MM.1S (cell line): ENCODE data around the gene SEMA3E.

Experiments
- DNase-seq: peaks from one replicate; pipeline ENCODE4 v3.0.0-alpha.2; 2015
- H2AFZ ChIP-seq: fragments of 300-600 bp; sonication (generic); 2 replicates; pipeline ENCODE4 v1.6.0; 2016; ENCODE audit warnings: antibody characterized with exemption, low read length
- H3F3A ChIP-seq: fragments of 300-600 bp; sonication (generic); 2 replicates; pipeline ENCODE4 v1.6.1; 2016; ENCODE audit warnings: mild to moderate bottlenecking, antibody characterized with exemption, low read length, moderate library complexity, mixed read lengths; ENCODE audit not compliant: insufficient read depth
- H3K27ac ChIP-seq: fragments of 300-600 bp; sonication (generic); 2 replicates; pipeline ENCODE4 v1.5.1; 2016; ENCODE audit warnings: mild to moderate bottlenecking, low read length
- H3K27me3 ChIP-seq: fragments of 300-600 bp; sonication (generic); replicated peaks from 2 replicates; pipeline ENCODE4 v1.6.0; 2016; ENCODE audit warnings: low read length; ENCODE audit not compliant: insufficient read depth
- H3K36me3 ChIP-seq: fragments of 300-600 bp; sonication (generic); replicated peaks from 2 replicates; pipeline ENCODE4 v1.6.1; 2016; ENCODE audit warnings: mild to moderate bottlenecking, low read length, mixed read lengths; ENCODE audit not compliant: insufficient read depth
- H3K4me1 ChIP-seq: fragments of 300-600 bp; sonication (generic); 2 replicates; pipeline ENCODE4 v1.6.1; 2016; ENCODE audit warnings: low read length, mixed read lengths
- H3K4me2 ChIP-seq: fragments of 300-600 bp; sonication (generic); 2 replicates; pipeline ENCODE4 v1.6.0; 2016; ENCODE audit warnings: low read depth, low read length
- H3K4me3 ChIP-seq: fragments of 300-600 bp; sonication (generic); 2 replicates; pipeline ENCODE4 v1.5.1; 2016; ENCODE audit warnings: low read length, mixed read lengths
- H3K79me2 ChIP-seq: fragments of 300-600 bp; sonication (generic); 2 replicates; pipeline ENCODE4 v1.6.1; 2016; ENCODE audit warnings: mixed run types, low read length, mixed read lengths
- H3K9ac ChIP-seq: fragments of 300-600 bp; sonication (generic); 2 replicates; pipeline ENCODE4 v1.6.1; 2016; ENCODE audit warnings: low read length, mixed read lengths
- H3K9me2 ChIP-seq: fragments of 300-600 bp; sonication (generic); replicated peaks from 2 replicates; pipeline ENCODE4 v1.6.1; 2016; ENCODE audit warnings: mild to moderate bottlenecking, low read length, mixed read lengths; ENCODE audit not compliant: insufficient read depth
- H3K9me3 ChIP-seq: fragments of 300-600 bp; sonication (generic); replicated peaks from 2 replicates; pipeline ENCODE4 v1.6.1; 2016; ENCODE audit warnings: mild to moderate bottlenecking, low read length, mixed read lengths; ENCODE audit not compliant: insufficient read depth
- H4K20me1 ChIP-seq: fragments of 300-600 bp; sonication (generic); 2 replicates; pipeline ENCODE4 v1.6.1; 2016; ENCODE audit warnings: mild to moderate bottlenecking, low read length, moderate library complexity, mixed read lengths; ENCODE audit not compliant: insufficient read depth
- EZH2 ChIP-seq: fragments of 300-600 bp; sonication (generic); optimal IDR thresholded peaks from 2 replicates; pipeline ENCODE3; 2017; ENCODE audit warnings: low read depth, mild to moderate bottlenecking, antibody characterized with exemption, low read length, mixed read lengths
- EZH2phosphoT487 ChIP-seq: fragments of 300-600 bp; sonication (generic); IDR thresholded peaks from 2 replicates; pipeline ENCODE4 v1.6.1; 2018; ENCODE audit warnings: antibody characterized with exemption, low read length
- TF ChIP-seq, protein P1 (sequence below): fragments of 300-600 bp; sonication (generic); IDR thresholded peaks from 2 replicates; pipeline ENCODE4 v1.5.1; 2016; ENCODE audit warnings: antibody characterized with exemption, low read length, mixed read lengths

Gene SEMA3E

DNA sequence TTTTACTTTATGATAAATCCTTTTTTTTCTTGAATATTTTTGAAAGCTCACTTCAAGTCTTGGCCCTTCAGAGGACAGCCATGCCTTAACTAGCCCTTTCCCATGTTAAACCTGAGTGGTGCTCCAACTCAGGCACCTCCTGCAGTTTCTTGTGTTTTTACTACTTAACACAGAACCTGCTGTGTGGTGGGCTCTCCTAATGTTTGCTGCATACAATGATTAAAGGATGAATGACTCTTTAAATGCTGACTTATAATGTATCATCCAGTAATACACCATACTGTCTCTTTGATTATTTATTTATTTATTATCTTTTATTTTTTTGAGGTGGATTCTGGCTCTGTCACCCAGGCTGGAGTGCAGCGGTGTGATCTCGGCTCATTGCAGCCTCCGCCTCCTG is 179.4 kb downstream of the SEMA3E start:
- DNase-seq: no peak
- Histone ChIP-seq H3K9ac (no peak overlapping the region), H3K27ac (no peak overlapping the region), H4K20me1 (no peaks in the 10 kb centered on the region), H3K36me3 (no peaks in the 10 kb centered on the region), H3K4me3 (no peak overlapping the region), H3K79me2 (no peaks in the 10 kb centered on the region), H3F3A (peaks cover 5% of the 10 kb centered on the region; the same call in 1 of the 2 replicates), H3K9me3 (no peaks in the 10 kb centered on the region), H3K4me2 (no peak overlapping the region), H3K4me1 (no peaks in the 10 kb centered on the region; the same call in 1 of the 2 replicates), H3K9me2 (no peaks in the 10 kb centered on the region), H3K27me3 (no peaks in the 10 kb centered on the region), H2AFZ (no peak overlapping the region)
- TF ChIP-seq EZH2 (no peak), EZH2phosphoT487 (no peak)
- TF ChIP-seq, protein P1, sequence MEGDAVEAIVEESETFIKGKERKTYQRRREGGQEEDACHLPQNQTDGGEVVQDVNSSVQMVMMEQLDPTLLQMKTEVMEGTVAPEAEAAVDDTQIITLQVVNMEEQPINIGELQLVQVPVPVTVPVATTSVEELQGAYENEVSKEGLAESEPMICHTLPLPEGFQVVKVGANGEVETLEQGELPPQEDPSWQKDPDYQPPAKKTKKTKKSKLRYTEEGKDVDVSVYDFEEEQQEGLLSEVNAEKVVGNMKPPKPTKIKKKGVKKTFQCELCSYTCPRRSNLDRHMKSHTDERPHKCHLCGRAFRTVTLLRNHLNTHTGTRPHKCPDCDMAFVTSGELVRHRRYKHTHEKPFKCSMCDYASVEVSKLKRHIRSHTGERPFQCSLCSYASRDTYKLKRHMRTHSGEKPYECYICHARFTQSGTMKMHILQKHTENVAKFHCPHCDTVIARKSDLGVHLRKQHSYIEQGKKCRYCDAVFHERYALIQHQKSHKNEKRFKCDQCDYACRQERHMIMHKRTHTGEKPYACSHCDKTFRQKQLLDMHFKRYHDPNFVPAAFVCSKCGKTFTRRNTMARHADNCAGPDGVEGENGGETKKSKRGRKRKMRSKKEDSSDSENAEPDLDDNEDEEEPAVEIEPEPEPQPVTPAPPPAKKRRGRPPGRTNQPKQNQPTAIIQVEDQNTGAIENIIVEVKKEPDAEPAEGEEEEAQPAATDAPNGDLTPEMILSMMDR: no peak

GRCh38 chr7:83469076-83469475 is 179.9 kb downstream of the SEMA3E start:
- Histone ChIP-seq H3F3A (peaks cover 5% of the 10 kb centered on the region; the same call in 1 of the 2 replicates), H3K27me3 (no peaks in the 10 kb centered on the region), H3K4me2 (no peak overlapping the region), H3K9me3 (no peaks in the 10 kb centered on the region), H3K27ac (no peak overlapping the region), H3K4me3 (no peak overlapping the region), H4K20me1 (no peaks in the 10 kb centered on the region), H2AFZ (no peak overlapping the region), H3K9ac (no peak overlapping the region), H3K4me1 (no peaks in the 10 kb centered on the region; the same call in 1 of the 2 replicates), H3K36me3 (no peaks in the 10 kb centered on the region), H3K79me2 (no peaks in the 10 kb centered on the region), H3K9me2 (no peaks in the 10 kb centered on the region)
- DNase-seq: no peak
- TF ChIP-seq EZH2phosphoT487 (no peak), EZH2 (no peak)
- TF ChIP-seq, protein P1: no peak

DNA sequence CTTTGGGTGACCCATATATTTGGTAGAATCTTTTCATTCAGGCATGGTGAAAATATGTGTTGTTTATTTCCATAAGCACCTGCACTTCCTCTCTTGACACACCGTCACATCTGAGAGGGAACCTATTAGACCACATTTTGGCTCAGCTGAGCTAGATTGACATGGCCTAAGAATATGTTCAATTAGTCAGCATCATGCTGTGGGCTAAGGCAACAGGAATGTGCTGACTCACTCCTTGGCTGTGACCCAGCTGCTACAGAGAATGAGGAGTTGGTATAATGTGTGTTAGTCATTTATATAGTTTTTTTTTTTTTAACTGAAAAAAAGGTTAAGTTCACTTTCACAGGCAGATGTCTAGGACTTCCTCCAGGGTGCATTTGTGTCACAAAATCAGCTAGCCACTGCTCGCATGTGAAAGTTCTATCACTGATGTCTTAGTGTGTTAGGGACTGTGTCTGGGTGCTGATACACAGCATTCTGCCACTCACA is 180.6 kb downstream of the SEMA3E start:
- H3K79me2 ChIP-seq: no peaks in the 10 kb centered on the region
- TF ChIP-seq EZH2 (no peak), EZH2phosphoT487 (no peak)
- TF ChIP-seq, protein P1: no peak; the same call in 1 of the 2 replicates
- H3K27me3 ChIP-seq: no peaks in the 10 kb centered on the region
- no peaks in the 10 kb centered on the region for H4K20me1 ChIP-seq
- DNase-seq: peak; percentile 95
- peaks cover 5% of the 10 kb centered on the region; the same call in 1 of the 2 replicates for H3F3A ChIP-seq
- H3K36me3 ChIP-seq: no peaks in the 10 kb centered on the region
- H3K4me1 ChIP-seq: no peaks in the 10 kb centered on the region; the same call in 1 of the 2 replicates
- H3K27ac ChIP-seq: no peak overlapping the region; the same call in 1 of the 2 replicates
- H3K9me2 ChIP-seq: no peaks in the 10 kb centered on the region
- peak overlapping the region; percentile 26; the same call in 1 of the 2 replicates for H3K4me2 ChIP-seq
- H2AFZ ChIP-seq: no peak overlapping the region
- H3K4me3 ChIP-seq: no peak overlapping the region
- H3K9ac ChIP-seq: no peak overlapping the region
- H3K9me3 ChIP-seq: no peaks in the 10 kb centered on the region
